ENCODE measurements around the gene ZNF71.
A peak's percentile ranks its signal among the peaks of the same experiment; 100 is the strongest.
"Not testable (repeated sequence)": the region's sequence is repeated elsewhere in the genome, so short reads cannot be mapped to it uniquely, and the experiment has no call there.

ZNF71 gene

GRCh38 chr19:56623006-56623405 lies 27.9 kb downstream of the ZNF71 start:
- DNase-seq: no peak

DNA sequence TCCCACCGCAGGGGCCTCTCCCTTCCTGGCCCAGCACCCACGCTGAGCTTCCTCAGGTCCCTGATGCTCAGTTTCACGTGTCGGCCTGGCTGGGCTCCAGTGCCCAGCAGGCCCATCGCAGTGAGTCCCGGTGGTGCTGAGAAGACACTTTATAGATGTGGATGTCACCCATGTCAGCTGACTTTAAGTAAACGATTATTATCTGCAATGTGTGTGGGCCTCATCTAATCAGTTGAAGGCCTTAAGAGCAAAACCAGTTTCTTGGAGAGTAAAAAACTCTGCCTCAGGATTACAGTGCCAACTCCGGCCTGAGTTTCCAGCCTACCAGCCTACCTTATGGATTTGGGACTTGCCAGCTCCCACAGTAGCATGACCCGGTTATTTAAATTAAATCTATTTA lies 30.6 kb downstream of the ZNF71 start:
- no peak for DNase-seq

DNA sequence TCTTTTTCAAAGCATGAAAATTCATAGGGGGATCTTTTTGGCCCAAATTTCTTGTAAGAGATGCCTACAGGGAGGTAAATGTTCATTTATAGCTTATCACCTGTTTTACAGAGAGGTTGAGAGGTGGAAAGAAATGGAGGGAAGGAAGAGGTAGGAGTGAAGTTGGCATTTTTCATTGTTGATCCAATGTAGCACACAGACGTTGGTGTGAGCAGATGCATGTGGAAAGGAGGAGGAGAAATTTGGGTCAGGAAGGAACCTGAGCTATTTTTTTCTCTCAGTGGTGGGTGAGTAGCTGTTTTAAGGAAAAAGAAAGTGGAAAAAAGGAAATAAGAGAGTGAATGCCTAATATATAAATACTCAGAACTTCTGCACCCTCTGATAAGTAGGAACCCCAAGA lies 37.9 kb downstream of the ZNF71 start:
- DNase-seq: no peak

GRCh38 chr19:56637976-56638555 lies 43.0 kb downstream of the ZNF71 start:
- DNase-seq: peak; percentile 63

- DNase-seq: no peak
These were observed 44.1 kb downstream of the ZNF71 start for GRCh38 chr19:56639217-56639616.

GRCh38 chr19:56642711-56643459 lies 47.8 kb downstream of the ZNF71 start, which contains the start of gene SMIM17:
Gene SMIM17, plus strand, starts transcription at chr19:56643159. Its CDS starts 2,509 bp downstream, at chr19:56645668.
- no peak for DNase-seq

- DNase-seq: no peak
These were observed 48.4 kb downstream of the ZNF71 start for GRCh38 chr19:56643460-56643955.

GRCh38 chr19:56654151-56654550 lies 59.0 kb downstream of the ZNF71 start:
- DNase-seq: no peak

DNA sequence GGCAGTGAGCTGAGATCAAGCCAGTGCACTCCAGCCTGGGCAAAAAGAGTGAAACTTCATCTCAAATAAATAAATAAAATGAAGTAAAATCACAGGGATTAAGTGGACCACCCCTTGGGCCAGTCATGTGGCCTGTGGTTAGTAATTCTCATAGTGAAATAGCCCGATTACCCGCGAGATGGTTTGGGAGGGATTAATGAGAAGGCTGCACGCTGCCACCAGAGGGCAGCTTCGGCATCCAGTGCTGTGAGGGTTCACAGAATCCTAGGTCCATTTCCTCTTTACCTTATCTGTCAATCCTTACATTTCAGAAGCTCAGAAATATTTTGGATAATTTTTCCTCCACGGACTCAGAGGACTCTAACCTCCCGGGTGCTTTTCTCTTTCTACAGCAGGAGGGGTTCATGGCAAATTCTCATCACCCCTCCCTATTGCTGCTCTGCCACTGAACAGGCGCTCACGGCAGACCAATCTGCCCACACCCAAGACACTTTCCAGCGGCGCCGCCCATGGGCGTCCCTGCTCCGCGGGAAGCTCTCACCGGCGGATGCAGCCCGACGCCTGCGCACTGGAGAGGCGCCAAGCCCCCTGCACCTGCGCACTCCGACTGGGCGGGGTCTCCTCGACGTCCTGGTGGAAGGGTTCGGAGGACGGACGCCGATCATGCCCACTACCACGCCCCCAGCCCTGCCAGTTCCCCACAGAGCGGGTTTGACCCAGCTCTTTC lies 65.4 kb downstream of the ZNF71 start:
- DNase-seq: no peak

DNA sequence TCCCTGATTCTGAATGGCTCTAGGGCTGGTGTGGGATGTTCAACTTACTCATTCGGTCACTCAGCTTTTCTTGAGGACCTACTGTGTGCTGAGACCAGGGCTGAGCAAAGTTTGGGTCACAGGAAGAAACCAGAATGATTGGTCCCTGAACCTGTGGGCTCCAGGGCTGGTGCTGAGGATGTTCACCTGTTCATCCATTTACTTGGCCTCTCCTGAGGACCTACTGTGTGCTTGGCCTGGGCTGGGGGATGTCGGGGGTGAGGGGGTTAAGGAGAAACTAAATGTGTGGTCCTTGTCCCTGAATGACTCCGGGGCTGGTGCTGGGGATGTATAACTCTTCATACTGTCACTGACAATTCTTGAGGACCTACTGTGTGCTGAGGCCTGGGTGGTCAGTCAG lies 66.1 kb downstream of the ZNF71 start:
- DNase-seq: no peak

DNA sequence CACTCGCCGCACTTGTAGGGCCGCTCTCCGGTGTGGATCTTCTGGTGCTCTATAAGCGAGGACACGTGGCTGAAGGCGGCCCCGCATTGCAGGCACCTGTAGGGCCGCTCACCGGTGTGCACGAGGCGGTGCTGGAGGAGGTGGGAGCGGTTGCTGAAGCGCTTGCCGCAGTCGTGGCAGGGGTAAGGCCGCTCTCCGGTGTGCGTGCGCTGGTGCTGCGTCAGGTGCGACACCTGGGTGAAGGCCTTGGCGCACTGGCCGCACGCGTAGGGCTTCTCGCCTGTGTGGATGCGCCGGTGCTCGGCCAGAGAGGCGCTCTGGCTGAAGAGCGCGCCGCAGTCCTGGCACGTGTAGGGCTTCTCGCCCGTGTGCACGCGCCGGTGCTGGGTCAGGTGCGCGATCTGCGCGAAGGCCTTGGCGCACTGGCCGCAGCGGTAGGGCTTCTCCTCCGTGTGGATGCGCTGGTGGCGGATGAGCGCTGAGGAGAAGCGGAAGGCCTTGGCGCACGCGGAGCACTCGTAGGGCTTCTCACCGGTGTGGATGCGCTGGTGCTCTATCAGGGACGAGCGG lies 68.9 kb downstream of the ZNF71 start:
- DNase-seq: no peak

DNA sequence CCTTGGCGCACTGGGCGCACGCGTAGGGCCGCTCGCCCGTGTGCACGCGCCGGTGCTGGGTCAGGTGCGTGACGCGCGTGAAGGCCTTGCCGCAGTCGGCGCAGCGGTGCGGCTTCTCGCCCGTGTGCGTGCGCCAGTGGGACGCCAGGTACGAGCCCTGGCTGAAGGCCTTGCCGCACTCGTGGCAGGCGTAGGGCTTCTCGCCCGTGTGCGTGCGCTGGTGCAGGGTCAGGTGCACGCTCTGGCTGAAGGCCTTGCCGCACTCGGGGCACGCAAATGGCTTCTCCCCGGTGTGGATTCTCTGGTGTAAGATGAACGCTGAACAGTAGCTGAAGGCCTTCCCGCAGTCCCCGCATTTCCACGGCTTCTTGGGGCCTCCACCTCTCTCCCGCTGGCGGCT lies 69.4 kb downstream of the ZNF71 start:
- DNase-seq: no peak

DNA sequence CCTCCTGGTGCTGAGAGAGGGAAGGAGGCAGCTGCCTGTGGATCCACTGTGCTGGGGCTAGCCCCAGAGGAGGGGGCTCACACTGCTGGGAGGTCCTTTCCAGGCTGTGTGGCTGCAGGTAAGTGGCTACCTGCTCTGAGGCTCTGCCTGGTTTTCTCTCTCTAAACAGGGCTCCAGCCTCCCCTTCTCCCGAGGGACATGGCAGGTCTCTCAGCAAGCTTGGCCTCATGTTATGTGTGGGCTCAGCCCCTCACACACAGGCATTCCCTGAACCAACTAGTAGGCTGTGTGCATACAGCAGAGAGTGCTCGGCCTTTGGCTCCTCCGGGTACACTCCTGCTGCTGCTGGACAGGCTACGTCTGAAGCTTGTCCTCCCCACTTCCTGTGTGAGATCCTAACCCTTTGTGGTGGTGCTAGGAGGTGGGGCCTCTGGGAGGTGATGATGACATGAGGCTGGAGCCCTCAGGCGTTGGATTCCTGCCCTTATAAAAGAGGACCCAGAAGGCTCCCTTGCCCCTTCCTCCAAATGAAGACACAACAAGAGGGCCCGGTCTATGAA lies 72.3 kb downstream of the ZNF71 start:
- DNase-seq: no peak

- no peak for DNase-seq
These were observed 73.6 kb downstream of the ZNF71 start for GRCh38 chr19:56668676-56669075.

- DNase-seq: no peak
These were observed 75.4 kb downstream of the ZNF71 start for GRCh38 chr19:56670401-56670960.

DNA sequence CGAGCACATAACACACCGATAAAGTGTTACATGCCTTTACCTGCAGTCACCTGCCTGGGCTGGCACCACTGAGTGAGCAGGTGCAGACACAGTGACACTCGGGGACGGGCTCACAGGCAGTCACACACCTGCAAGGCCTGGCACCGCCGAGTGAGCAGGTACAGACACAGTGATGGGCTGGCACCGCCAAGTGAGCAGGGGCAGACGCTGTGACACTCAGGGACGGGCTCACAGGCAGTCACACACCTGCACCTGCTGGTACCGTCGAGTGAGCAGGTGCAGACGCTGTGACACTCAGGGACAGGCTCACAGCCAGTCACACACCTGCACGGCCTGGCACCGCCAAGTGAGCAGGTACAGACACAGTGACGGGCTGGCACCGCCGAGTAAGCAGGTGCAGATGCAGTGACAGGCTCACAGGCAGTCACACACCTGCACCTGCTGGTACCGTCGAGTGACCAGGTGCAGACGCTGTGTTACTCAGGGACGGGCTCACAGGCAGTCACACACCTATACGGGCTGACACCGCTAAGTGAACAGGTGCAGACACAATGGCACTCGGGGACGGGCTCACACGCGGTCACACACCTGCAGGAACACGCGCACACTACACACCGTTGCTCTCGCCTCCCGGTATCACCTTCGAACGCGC lies 76.0 kb downstream of the ZNF71 start:
- DNase-seq: no peak

DNA sequence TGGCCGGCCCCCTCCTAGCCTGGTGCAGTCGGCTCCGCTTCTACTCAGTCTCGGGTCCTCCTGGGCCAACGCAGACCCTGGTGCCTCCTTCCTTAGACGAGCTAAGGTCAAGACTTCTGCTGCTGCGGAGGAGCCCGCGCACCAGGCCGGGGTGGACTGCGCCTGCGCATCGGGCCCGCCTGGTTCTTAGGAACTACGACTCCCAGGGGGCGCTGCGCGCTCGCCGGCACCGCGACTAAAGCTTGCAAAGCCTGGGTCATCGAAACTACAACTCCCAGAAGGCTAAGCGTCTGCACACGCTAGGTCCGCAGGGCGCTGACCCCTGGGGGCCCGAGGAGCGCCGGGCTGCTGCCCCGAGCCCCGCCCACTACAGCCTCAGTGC lies 76.5 kb downstream of the ZNF71 start, which contains the start of gene ZNF835:
ZNF835 (minus strand) TSS at position 145 of the 382 bp plus-strand sequence. CDS start 6,559 bp downstream, outside the sequence.
- peak; percentile 47 for DNase-seq

GRCh38 chr19:56672610-56673009 lies 77.5 kb downstream of the ZNF71 start:
- not testable (repeated sequence) for DNase-seq

All from kidney glomerular epithelial cell (primary cell).